Measurements from ENCODE around the gene COL18A1. TPM values are rescaled to one million over a fixed set of nuclear protein-coding genes. Genes with fewer than 3 reads are reported as not detected.

COL18A1 gene
- polyA plus RNA-seq, 3 donors = 0.80 to 4.1 (median 1.1) TPM

DNA sequence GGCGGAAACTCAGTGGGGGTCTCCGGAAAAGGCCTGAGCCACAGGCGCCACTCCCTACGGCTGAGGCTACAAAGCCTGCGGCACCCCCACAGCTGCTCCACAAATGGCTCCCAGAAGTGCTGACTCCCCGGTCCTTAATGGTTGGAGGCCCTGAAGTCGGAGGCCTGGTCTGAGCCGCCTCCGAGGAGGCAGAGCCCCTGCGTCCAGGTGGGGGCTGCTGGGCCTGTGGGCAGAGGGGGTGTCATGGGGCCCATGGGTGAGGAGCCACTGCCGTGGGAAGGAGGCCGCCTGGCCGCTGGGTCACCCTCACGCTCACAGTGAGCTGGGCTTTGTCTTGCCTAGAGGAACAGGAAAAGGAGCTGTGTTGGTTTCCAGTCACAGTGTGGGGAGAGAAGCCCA is 12.4 kb upstream of the COL18A1 start:
- H3K27ac Mint-ChIP-seq = no peak overlapping the region
- Histone ChIP-seq H4K20me1 (ENCODE audit: insufficient read depth, low read length) (no peaks in the 10 kb centered on the region), H3K27me3 (ENCODE audit: control insufficient read depth in 2 of 2, insufficient read depth in 2 of 2, low read length in 2 of 2) (peaks cover 0 to 7% of the 10 kb centered on the region in 2 donors), H2AFZ (ENCODE audit: insufficient read depth, low read depth, low read length, poor library complexity, severe bottlenecking) (no peak overlapping the region), H3K9ac (ENCODE audit: insufficient read depth, low read length, poor library complexity, severe bottlenecking) (no peak overlapping the region), H3K36me3 (replicated peaks in 1 of 2; ENCODE audit: control insufficient read depth in 1 of 2, insufficient read depth in 2 of 2, low read length in 2 of 2) (no peaks in the 10 kb centered on the region), H3K4me1 (ENCODE audit: control insufficient read depth in 1 of 2, insufficient read depth in 2 of 2, low read length in 2 of 2) (no peaks in the 10 kb centered on the region), H3K4me2 (replicated peaks; ENCODE audit: extremely low read depth, low read length, poor library complexity, severe bottlenecking) (no peak overlapping the region), H3K27ac (ENCODE audit: low read depth in 1 of 2, low read length in 2 of 2) (no peak overlapping the region), H3K4me3 (replicated peaks in 1 of 3; ENCODE audit: low read depth in 2 of 3, low read length in 3 of 3) (no peak overlapping the region), H3K79me2 (ENCODE audit: insufficient read depth, low read length) (no peaks in the 10 kb centered on the region), H3K9me3 (replicated peaks in 1 of 2; ENCODE audit: control insufficient read depth in 1 of 2, insufficient read depth in 1 of 2, low read length in 2 of 2) (no peaks in the 10 kb centered on the region)
- H3K36me3 Mint-ChIP-seq = no peaks in the 10 kb centered on the region
- no peak overlapping the region for H3K4me3 Mint-ChIP-seq
- TF ChIP-seq, protein P1, sequence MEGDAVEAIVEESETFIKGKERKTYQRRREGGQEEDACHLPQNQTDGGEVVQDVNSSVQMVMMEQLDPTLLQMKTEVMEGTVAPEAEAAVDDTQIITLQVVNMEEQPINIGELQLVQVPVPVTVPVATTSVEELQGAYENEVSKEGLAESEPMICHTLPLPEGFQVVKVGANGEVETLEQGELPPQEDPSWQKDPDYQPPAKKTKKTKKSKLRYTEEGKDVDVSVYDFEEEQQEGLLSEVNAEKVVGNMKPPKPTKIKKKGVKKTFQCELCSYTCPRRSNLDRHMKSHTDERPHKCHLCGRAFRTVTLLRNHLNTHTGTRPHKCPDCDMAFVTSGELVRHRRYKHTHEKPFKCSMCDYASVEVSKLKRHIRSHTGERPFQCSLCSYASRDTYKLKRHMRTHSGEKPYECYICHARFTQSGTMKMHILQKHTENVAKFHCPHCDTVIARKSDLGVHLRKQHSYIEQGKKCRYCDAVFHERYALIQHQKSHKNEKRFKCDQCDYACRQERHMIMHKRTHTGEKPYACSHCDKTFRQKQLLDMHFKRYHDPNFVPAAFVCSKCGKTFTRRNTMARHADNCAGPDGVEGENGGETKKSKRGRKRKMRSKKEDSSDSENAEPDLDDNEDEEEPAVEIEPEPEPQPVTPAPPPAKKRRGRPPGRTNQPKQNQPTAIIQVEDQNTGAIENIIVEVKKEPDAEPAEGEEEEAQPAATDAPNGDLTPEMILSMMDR (IDR thresholded peaks at IDR 0.05) = no peak
- intact Hi-C loops (cut with micrococcal nuclease) = no loop called here
- 84% methylated on average over 13 of the region's 14 CpGs for WGBS (ENCODE audit: insufficient coverage)
- no peak for DNase-seq
- peaks cover 3 to 20% (median 17%) of the 10 kb centered on the region in 3 donors for H3K27me3 Mint-ChIP-seq (ENCODE audit: low read depth in 3 of 3)
- H3K4me1 Mint-ChIP-seq = no peaks in the 10 kb centered on the region
- no peaks in the 10 kb centered on the region for H3K9me3 Mint-ChIP-seq

- H4K20me1 ChIP-seq (ENCODE audit: insufficient read depth, low read length) = no peaks in the 10 kb centered on the region
- Mint-ChIP-seq H3K4me1 (no peaks in the 10 kb centered on the region), H3K27me3 (ENCODE audit: low read depth in 3 of 3) (peaks cover 5 to 21% (median 19%) of the 10 kb centered on the region in 3 donors), H3K4me3 (no peak overlapping the region), H3K9me3 (no peaks in the 10 kb centered on the region), H3K27ac (no peak overlapping the region), H3K36me3 (no peaks in the 10 kb centered on the region)
- WGBS (ENCODE audit: insufficient coverage) = 94% methylated on average over 26 of the region's 26 CpGs
- H3K36me3 ChIP-seq (replicated peaks in 1 of 2; ENCODE audit: control insufficient read depth in 1 of 2, insufficient read depth in 2 of 2, low read length in 2 of 2) = no peaks in the 10 kb centered on the region
- intact Hi-C loops (cut with micrococcal nuclease) = no loop called here
- no peak overlapping the region for H3K9ac ChIP-seq (ENCODE audit: insufficient read depth, low read length, poor library complexity, severe bottlenecking)
- no peaks in the 10 kb centered on the region for H3K4me1 ChIP-seq (ENCODE audit: control insufficient read depth in 1 of 2, insufficient read depth in 2 of 2, low read length in 2 of 2)
- H2AFZ ChIP-seq (ENCODE audit: insufficient read depth, low read depth, low read length, poor library complexity, severe bottlenecking) = no peak overlapping the region
- no peak overlapping the region for H3K27ac ChIP-seq (ENCODE audit: low read depth in 1 of 2, low read length in 2 of 2)
- H3K4me2 ChIP-seq (replicated peaks; ENCODE audit: extremely low read depth, low read length, poor library complexity, severe bottlenecking) = no peak overlapping the region
- peaks cover 0 to 7% of the 10 kb centered on the region in 2 donors for H3K27me3 ChIP-seq (ENCODE audit: control insufficient read depth in 2 of 2, insufficient read depth in 2 of 2, low read length in 2 of 2)
- no peak overlapping the region for H3K4me3 ChIP-seq (replicated peaks in 1 of 3; ENCODE audit: low read depth in 2 of 3, low read length in 3 of 3)
- no peaks in the 10 kb centered on the region for H3K9me3 ChIP-seq (replicated peaks in 1 of 2; ENCODE audit: control insufficient read depth in 1 of 2, insufficient read depth in 1 of 2, low read length in 2 of 2)
- DNase-seq = no peak
- TF ChIP-seq, protein P1 (IDR thresholded peaks at IDR 0.05) = no peak
- H3K79me2 ChIP-seq (ENCODE audit: insufficient read depth, low read length) = no peaks in the 10 kb centered on the region
Observed at GRCh38 chr21:45393021-45393420, 11.9 kb upstream of the COL18A1 start.

Measured in CD14-positive monocyte (primary cell).